ENCODE results near the gene ARHGAP10. TPM values are rescaled to one million over a fixed set of nuclear protein-coding genes. Genes with fewer than 3 reads are reported as not detected.

Gene ARHGAP10
- total and polyA plus RNA-seq, 5 donors from 2014 or later, result 2.9 to 14.1 (median 4.7) TPM

DNA sequence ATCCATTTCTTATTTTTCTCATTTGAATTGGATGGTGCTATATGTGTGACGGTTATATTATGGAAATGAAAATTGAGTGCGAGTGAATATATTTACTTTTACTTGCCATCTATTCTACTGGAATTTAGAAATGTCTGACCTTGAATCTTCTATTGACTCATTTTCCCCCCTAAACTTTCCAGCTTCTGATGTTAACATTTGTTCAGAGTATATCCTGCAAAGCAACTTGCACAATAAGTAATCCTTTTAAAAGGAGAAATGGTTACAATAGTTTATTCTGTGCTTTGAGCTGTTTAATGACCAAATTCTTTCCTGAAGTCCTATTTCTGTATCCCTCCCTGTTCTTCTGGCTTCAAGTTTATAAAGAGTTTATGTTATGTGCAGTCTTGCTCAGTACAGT, 116.7 kb downstream of the ARHGAP10 start:
- no peaks in the 10 kb centered on the region for H3K9me3 Mint-ChIP-seq
- H3K27me3 ChIP-seq (ENCODE audit: control insufficient read depth, insufficient read depth, low read length), result no peaks in the 10 kb centered on the region
- H3K4me1 Mint-ChIP-seq, result no peaks in the 10 kb centered on the region
- peaks cover 4% of the 10 kb centered on the region for H3K36me3 ChIP-seq (ENCODE audit: control insufficient read depth, insufficient read depth, low read length)
- H3K4me3 Mint-ChIP-seq, result no peak overlapping the region
- no peak for ATAC-seq (ENCODE audit: low read depth in 2 of 2)
- no peaks in the 10 kb centered on the region for H3K4me1 ChIP-seq (ENCODE audit: control insufficient read depth, insufficient read depth, low read length, poor library complexity, severe bottlenecking)
- H3K27ac Mint-ChIP-seq, result no peak overlapping the region
- H3K27ac ChIP-seq (ENCODE audit: insufficient read depth, low read length, poor library complexity, severe bottlenecking), result no peak overlapping the region
- DNase-seq, result no peak
- H3K36me3 Mint-ChIP-seq, result peaks cover 20% of the 10 kb centered on the region
- H3K4me3 ChIP-seq (ENCODE audit: low read depth, low read length), result no peak overlapping the region
- H3K9me3 ChIP-seq (ENCODE audit: control insufficient read depth in 2 of 2, low read length in 2 of 2), result no peaks in the 10 kb centered on the region
- H3K27me3 Mint-ChIP-seq, result no peaks in the 10 kb centered on the region

GRCh38 chr4:147851135-147851534, 119.2 kb downstream of the ARHGAP10 start:
- Histone ChIP-seq H3K9me3 (ENCODE audit: control insufficient read depth in 2 of 2, low read length in 2 of 2) (no peaks in the 10 kb centered on the region), H3K27ac (ENCODE audit: insufficient read depth, low read length, poor library complexity, severe bottlenecking) (no peak overlapping the region), H3K4me1 (ENCODE audit: control insufficient read depth, insufficient read depth, low read length, poor library complexity, severe bottlenecking) (no peaks in the 10 kb centered on the region), H3K36me3 (ENCODE audit: control insufficient read depth, insufficient read depth, low read length) (peaks cover 4% of the 10 kb centered on the region), H3K4me3 (ENCODE audit: low read depth, low read length) (no peak overlapping the region), H3K27me3 (ENCODE audit: control insufficient read depth, insufficient read depth, low read length) (no peaks in the 10 kb centered on the region)
- Mint-ChIP-seq H3K27me3 (no peaks in the 10 kb centered on the region), H3K4me1 (no peaks in the 10 kb centered on the region), H3K36me3 (peaks cover 20% of the 10 kb centered on the region), H3K27ac (no peak overlapping the region), H3K4me3 (no peak overlapping the region), H3K9me3 (no peaks in the 10 kb centered on the region)
- ATAC-seq (ENCODE audit: low read depth in 2 of 2), result no peak
- DNase-seq, result no peak

GRCh38 chr4:147853706-147854105, 121.8 kb downstream of the ARHGAP10 start:
- Histone ChIP-seq H3K27me3 (ENCODE audit: control insufficient read depth, insufficient read depth, low read length) (no peaks in the 10 kb centered on the region), H3K4me1 (ENCODE audit: control insufficient read depth, insufficient read depth, low read length, poor library complexity, severe bottlenecking) (no peaks in the 10 kb centered on the region), H3K36me3 (ENCODE audit: control insufficient read depth, insufficient read depth, low read length) (no peaks in the 10 kb centered on the region), H3K4me3 (ENCODE audit: low read depth, low read length) (no peak overlapping the region), H3K9me3 (ENCODE audit: control insufficient read depth in 2 of 2, low read length in 2 of 2) (no peaks in the 10 kb centered on the region), H3K27ac (ENCODE audit: insufficient read depth, low read length, poor library complexity, severe bottlenecking) (no peak overlapping the region)
- Mint-ChIP-seq H3K4me1 (no peaks in the 10 kb centered on the region), H3K4me3 (peak overlapping the region in 1 of 4 donors; percentile 89), H3K9me3 (no peaks in the 10 kb centered on the region), H3K27ac (no peak overlapping the region), H3K27me3 (no peaks in the 10 kb centered on the region), H3K36me3 (peaks cover 14% of the 10 kb centered on the region)
- DNase-seq (no peak), ATAC-seq (ENCODE audit: low read depth in 2 of 2) (no peak)

- H3K4me3 Mint-ChIP-seq, result no peak overlapping the region
- H3K36me3 Mint-ChIP-seq, result peaks cover 14% of the 10 kb centered on the region
- Histone ChIP-seq H3K36me3 (ENCODE audit: control insufficient read depth, insufficient read depth, low read length) (no peaks in the 10 kb centered on the region), H3K27me3 (ENCODE audit: control insufficient read depth, insufficient read depth, low read length) (no peaks in the 10 kb centered on the region), H3K4me3 (ENCODE audit: low read depth, low read length) (no peak overlapping the region), H3K27ac (ENCODE audit: insufficient read depth, low read length, poor library complexity, severe bottlenecking) (no peak overlapping the region), H3K4me1 (ENCODE audit: control insufficient read depth, insufficient read depth, low read length, poor library complexity, severe bottlenecking) (no peaks in the 10 kb centered on the region), H3K9me3 (ENCODE audit: control insufficient read depth in 2 of 2, low read length in 2 of 2) (no peaks in the 10 kb centered on the region)
- no peaks in the 10 kb centered on the region for H3K9me3 Mint-ChIP-seq
- no peaks in the 10 kb centered on the region for H3K4me1 Mint-ChIP-seq
- no peak for DNase-seq
- H3K27ac Mint-ChIP-seq, result no peak overlapping the region
- H3K27me3 Mint-ChIP-seq, result no peaks in the 10 kb centered on the region
- no peak for ATAC-seq (ENCODE audit: low read depth in 2 of 2)
These were observed 122.3 kb downstream of the ARHGAP10 start for GRCh38 chr4:147854154-147854553.

DNA sequence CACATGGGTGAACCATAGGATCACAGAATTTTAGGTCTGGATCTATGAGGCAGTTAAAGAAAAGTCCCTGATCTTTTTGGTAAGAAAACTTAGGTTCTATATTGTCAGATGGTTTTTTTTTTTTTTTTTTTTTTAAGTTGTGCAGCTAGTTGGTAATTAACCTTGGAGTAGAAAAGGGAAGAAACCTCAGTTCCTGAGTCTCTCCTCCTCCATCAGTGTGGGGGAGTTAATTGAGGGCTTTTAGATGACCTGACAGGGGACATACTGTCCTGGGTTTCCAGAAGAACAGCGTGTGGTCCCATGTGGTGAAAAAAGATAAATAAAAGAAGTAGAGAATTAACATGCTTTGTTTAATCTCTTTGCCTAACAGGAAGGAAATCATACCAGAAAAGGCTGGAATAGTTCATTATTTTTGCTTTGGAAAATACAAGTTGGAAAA, 123.7 kb downstream of the ARHGAP10 start:
- no peaks in the 10 kb centered on the region for H3K9me3 Mint-ChIP-seq
- Histone ChIP-seq H3K36me3 (ENCODE audit: control insufficient read depth, insufficient read depth, low read length) (no peaks in the 10 kb centered on the region), H3K27me3 (ENCODE audit: control insufficient read depth, insufficient read depth, low read length) (no peaks in the 10 kb centered on the region), H3K27ac (ENCODE audit: insufficient read depth, low read length, poor library complexity, severe bottlenecking) (no peak overlapping the region), H3K4me3 (ENCODE audit: low read depth, low read length) (no peak overlapping the region), H3K4me1 (ENCODE audit: control insufficient read depth, insufficient read depth, low read length, poor library complexity, severe bottlenecking) (no peaks in the 10 kb centered on the region), H3K9me3 (ENCODE audit: control insufficient read depth in 2 of 2, low read length in 2 of 2) (no peaks in the 10 kb centered on the region)
- no peak for DNase-seq
- no peak overlapping the region for H3K27ac Mint-ChIP-seq
- H3K36me3 Mint-ChIP-seq, result peaks cover 3% of the 10 kb centered on the region
- ATAC-seq (ENCODE audit: low read depth in 2 of 2), result no peak
- H3K4me3 Mint-ChIP-seq, result no peak overlapping the region
- H3K27me3 Mint-ChIP-seq, result no peaks in the 10 kb centered on the region
- H3K4me1 Mint-ChIP-seq, result no peaks in the 10 kb centered on the region

GRCh38 chr4:147860960-147861359, 129.1 kb downstream of the ARHGAP10 start:
- Mint-ChIP-seq H3K27ac (no peak overlapping the region), H3K36me3 (peaks cover 4% of the 10 kb centered on the region), H3K4me3 (peak overlapping the region in 1 of 4 donors; percentile 21), H3K9me3 (no peaks in the 10 kb centered on the region), H3K27me3 (no peaks in the 10 kb centered on the region), H3K4me1 (no peaks in the 10 kb centered on the region)
- Histone ChIP-seq H3K4me1 (ENCODE audit: control insufficient read depth, insufficient read depth, low read length, poor library complexity, severe bottlenecking) (no peaks in the 10 kb centered on the region), H3K9me3 (ENCODE audit: control insufficient read depth in 2 of 2, low read length in 2 of 2) (no peaks in the 10 kb centered on the region), H3K27ac (ENCODE audit: insufficient read depth, low read length, poor library complexity, severe bottlenecking) (no peak overlapping the region), H3K4me3 (ENCODE audit: low read depth, low read length) (no peak overlapping the region), H3K27me3 (ENCODE audit: control insufficient read depth, insufficient read depth, low read length) (no peaks in the 10 kb centered on the region), H3K36me3 (ENCODE audit: control insufficient read depth, insufficient read depth, low read length) (no peaks in the 10 kb centered on the region)
- ATAC-seq (ENCODE audit: low read depth in 2 of 2), result no peak
- no peak for DNase-seq

DNA sequence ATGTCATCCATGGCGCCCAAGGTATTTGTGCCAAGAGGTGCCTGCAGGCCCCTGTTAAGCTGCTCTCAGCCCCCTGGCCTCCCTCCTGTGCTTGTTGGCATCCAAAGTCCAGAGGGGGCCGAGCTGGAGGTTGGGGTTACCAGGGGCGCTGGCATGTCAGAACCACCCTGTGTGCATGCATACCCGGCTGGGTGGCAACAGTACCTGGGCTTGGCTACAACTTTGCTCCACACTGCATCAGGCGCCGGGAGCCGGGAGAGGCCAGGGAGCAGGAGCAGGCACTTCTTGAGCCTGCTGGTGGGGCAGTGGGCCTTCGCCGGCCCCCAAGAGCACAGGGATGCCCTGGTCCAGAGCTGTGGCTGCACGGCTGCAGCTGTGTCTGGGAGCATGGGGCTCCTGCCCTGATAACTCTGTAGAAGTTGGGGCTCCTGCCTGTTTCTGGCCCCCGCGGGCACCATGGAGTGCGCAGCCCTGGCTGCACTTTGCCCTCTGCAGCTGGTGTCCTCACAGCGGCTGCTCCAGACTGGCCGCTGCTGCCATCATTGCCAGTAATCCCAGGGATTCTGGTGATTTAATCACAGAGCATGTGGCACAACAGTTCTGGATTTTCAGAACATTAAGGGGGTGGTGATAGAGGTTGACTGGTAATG, 130.3 kb downstream of the ARHGAP10 start:
- Mint-ChIP-seq H3K4me3 (no peak overlapping the region), H3K36me3 (peaks cover 4% of the 10 kb centered on the region), H3K9me3 (no peaks in the 10 kb centered on the region), H3K27ac (no peak overlapping the region), H3K27me3 (no peaks in the 10 kb centered on the region), H3K4me1 (peaks cover 0 to 10% (median 4%) of the 10 kb centered on the region in 4 donors)
- no peaks in the 10 kb centered on the region for H3K27me3 ChIP-seq (ENCODE audit: control insufficient read depth, insufficient read depth, low read length)
- DNase-seq (no peak), ATAC-seq (ENCODE audit: low read depth in 2 of 2) (no peak)
- no peaks in the 10 kb centered on the region for H3K36me3 ChIP-seq (ENCODE audit: control insufficient read depth, insufficient read depth, low read length)
- no peak overlapping the region for H3K27ac ChIP-seq (ENCODE audit: insufficient read depth, low read length, poor library complexity, severe bottlenecking)
- H3K4me3 ChIP-seq (ENCODE audit: low read depth, low read length), result no peak overlapping the region
- H3K4me1 ChIP-seq (ENCODE audit: control insufficient read depth, insufficient read depth, low read length, poor library complexity, severe bottlenecking), result no peaks in the 10 kb centered on the region
- no peaks in the 10 kb centered on the region for H3K9me3 ChIP-seq (ENCODE audit: control insufficient read depth in 2 of 2, low read length in 2 of 2)

DNA sequence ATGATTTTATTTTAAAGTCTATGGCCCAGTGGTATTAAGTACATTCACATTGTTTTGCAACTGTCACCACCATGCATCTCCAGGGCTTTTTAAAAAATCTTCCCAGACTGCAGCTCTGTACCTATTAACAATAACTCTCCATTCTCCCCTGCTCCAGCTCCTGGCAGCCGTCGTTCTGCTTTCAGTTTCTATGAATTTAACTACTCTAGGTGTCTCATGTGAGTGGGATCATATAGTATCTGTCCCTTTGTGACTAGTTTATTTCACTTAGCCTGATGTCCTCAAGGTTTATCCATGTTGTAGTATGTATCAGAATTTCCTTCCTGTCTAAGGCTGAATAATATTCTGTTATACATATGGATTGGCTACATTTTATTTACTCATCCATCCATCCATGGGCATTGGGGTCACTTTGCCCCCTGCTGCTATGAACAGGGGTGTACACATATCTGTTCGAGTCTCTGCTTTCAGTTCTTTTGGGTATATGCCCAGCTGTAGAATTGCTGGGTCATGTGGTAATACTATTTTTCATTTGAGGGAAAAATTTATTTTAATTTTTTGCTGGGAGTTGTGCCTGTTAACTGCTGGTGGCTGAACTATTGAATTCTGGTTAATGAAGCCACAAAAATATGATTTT, 131.3 kb downstream of the ARHGAP10 start:
- ATAC-seq (ENCODE audit: low read depth in 2 of 2) (no peak), DNase-seq (no peak)
- Mint-ChIP-seq H3K9me3 (no peaks in the 10 kb centered on the region), H3K4me3 (no peak overlapping the region), H3K27me3 (no peaks in the 10 kb centered on the region), H3K4me1 (peaks cover 0 to 11% (median 4%) of the 10 kb centered on the region in 4 donors), H3K36me3 (peaks cover 4% of the 10 kb centered on the region), H3K27ac (peak overlapping the region in 1 of 3 donors; percentile 21)
- Histone ChIP-seq H3K4me1 (ENCODE audit: control insufficient read depth, insufficient read depth, low read length, poor library complexity, severe bottlenecking) (no peaks in the 10 kb centered on the region), H3K36me3 (ENCODE audit: control insufficient read depth, insufficient read depth, low read length) (no peaks in the 10 kb centered on the region), H3K9me3 (ENCODE audit: control insufficient read depth in 2 of 2, low read length in 2 of 2) (no peaks in the 10 kb centered on the region), H3K27me3 (ENCODE audit: control insufficient read depth, insufficient read depth, low read length) (no peaks in the 10 kb centered on the region), H3K4me3 (ENCODE audit: low read depth, low read length) (no peak overlapping the region), H3K27ac (ENCODE audit: insufficient read depth, low read length, poor library complexity, severe bottlenecking) (no peak overlapping the region)
